HuH-7 (cell line): ENCODE measurements around the gene F5.
"Not testable (repeated sequence)": the region's sequence is repeated elsewhere in the genome, so short reads cannot be mapped to it uniquely, and the experiment has no call there.

Experiments
- DNase-seq: peaks from one replicate; pipeline ENCODE4 v3.0.0; 2011; ENCODE audit warnings: low spot score

F5 gene

DNA sequence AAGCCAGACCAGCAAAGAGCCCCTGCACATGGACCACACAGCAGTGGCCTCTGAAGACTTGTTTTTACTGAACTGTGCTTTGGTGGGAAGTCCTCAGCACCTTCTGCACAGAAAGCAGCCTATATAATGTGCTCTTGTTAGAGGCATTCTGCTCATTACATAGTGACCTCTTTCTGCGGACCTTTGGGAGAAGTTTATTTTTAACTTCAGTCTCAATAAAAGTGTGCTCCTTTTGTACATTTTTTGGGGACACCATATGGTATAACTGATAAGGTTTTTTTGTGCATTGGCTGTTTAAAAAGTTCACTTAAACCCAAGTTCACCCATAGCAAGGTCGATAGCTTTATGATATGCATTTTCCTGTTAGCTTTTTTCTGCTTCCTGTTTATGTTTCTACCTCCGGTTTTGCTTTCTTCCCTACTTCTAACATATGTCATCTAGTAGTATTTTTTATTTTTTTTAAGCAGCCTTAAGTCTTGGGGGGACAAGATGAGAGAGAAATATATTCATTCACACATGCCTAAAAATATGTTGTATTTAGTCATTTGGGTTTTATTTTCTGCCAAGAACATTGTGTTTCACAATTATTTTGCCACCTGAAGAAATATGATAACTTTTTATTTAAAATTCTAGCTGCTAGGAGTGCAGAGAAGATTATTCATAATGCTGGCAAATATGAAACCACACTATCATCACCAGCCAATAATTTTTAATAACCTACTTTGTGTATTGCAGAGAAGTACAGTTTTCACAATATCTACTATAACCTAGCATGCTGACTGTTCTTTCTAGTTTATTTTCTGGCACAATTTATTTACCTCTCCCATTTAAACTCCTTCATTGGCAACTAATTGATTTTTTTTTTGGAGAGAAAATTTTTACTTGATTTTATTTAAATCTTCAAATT, 77.6 kb downstream of the F5 start:
- no peak for DNase-seq

DNA sequence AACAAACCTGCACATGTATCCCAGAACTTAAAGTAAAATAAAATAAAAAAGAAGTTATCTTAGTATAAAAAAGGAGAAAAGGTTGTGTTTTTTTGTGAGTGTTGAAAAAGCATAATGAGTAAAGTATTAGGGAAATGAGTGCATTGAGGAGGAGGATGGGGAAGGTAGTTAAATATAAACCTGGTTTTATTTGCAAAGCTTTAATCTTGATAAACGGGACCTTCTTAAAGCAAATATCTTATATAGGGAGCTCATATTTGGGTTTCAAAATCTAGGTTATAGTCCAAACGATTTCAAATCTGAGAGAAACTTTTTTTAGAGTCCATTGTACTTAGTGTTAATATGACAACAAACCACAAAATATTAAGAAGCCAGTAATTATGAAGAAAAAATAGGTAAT, 78.9 kb downstream of the F5 start:
- no peak for DNase-seq

GRCh38 chr1:169503601-169504000, 82.7 kb downstream of the F5 start:
- DNase-seq = not testable (repeated sequence)

GRCh38 chr1:169499807-169500206, 86.5 kb downstream of the F5 start:
- no peak for DNase-seq

DNA sequence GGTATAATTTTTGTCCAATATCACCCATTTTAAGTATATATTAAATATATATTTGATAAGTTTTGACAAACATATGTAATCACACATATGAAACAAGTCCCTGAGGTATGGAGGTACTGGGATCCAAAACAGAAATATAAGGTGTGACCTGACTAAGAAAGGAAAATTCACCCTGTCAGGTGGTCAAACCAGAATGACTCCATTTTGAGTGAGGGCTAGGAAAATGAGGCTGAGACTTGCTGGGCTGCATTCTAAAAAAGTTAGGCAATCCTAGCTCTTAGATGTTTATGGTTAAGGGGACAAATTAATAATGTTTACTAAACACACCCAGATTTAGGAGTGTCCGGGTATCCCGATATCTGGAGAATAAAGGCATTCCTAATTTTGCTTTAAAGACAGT, 89.0 kb downstream of the F5 start:
- no peak for DNase-seq

GRCh38 chr1:169495916-169496315, 90.4 kb downstream of the F5 start:
- DNase-seq = no peak

- DNase-seq = no peak
These were observed 91.1 kb downstream of the F5 start for GRCh38 chr1:169495046-169495775.

GRCh38 chr1:169494343-169494742, 91.9 kb downstream of the F5 start:
- DNase-seq = no peak

DNA sequence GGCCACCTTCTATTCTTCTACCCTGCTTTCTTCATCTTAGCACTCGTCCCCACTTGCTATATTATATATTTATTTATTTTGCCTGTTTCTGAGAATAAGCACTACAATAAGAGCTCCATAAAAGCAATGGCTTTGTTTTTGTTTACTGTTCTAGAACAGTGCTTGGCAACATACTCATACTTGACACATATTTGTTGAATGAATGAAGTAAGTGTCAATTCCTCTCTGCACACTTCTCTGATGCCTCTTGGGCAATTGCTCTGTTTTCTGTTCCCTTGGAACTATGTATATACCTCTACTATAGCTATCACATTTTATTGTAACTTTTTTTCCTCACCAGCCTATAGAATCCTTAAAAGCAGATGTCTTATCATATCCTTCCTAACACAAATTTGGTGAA, 93.0 kb downstream of the F5 start:
- no peak for DNase-seq

- DNase-seq = no peak
These were observed 94.4 kb downstream of the F5 start for GRCh38 chr1:169491845-169492281.

GRCh38 chr1:169488157-169488556, 98.1 kb downstream of the F5 start:
- DNase-seq = no peak

DNA sequence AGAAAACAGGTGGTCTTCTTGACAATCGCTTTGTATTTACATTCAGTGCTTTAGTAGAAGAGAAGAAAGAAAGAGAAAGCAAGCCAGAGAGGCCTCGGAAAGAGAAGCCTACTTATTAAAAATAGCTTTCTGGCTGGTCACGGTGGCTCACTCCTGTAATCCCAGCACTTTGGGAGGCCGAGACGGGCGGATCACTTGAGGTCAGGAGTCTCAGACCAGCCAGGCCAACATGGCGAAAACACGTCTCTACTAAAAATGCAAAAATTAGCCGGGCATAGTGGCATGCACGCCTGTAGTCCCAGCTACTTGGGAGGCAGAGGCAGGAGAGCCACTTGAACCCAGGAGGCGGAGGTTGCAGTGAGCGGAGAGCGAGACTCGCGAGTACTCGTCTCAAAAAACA, 98.7 kb downstream of the F5 start:
- DNase-seq = no peak

DNA sequence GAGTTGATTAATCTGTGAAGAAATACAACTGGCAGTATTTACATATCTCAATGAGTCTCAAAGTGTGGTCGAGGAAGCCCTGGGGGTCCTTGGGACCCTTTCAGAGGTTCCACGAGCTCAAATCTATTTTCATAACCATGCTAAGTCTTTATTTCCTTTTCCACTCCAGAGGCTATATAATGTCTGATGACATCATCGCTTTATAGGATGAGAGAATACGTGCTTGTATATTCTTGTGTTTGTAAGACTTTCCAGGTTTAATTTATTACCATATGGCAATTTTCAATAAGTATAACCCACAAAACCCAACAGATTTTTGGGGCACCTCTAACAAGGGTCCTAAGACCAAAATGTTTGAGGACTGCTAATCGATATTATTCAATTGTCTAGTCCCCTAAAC, 99.1 kb downstream of the F5 start:
- DNase-seq = no peak

- no peak for DNase-seq
These were observed 99.8 kb downstream of the F5 start for GRCh38 chr1:169486281-169487051.

GRCh38 chr1:169485431-169486280, 100.6 kb downstream of the F5 start, which contains the start of gene SLC19A2:
SLC19A2 (minus strand) TSS chr1:169485944; CDS start chr1:169485766, 178 bp downstream.
- DNase-seq = peak; percentile 98

- no peak for DNase-seq
These were observed 101.4 kb downstream of the F5 start for GRCh38 chr1:169484683-169485430.

DNA sequence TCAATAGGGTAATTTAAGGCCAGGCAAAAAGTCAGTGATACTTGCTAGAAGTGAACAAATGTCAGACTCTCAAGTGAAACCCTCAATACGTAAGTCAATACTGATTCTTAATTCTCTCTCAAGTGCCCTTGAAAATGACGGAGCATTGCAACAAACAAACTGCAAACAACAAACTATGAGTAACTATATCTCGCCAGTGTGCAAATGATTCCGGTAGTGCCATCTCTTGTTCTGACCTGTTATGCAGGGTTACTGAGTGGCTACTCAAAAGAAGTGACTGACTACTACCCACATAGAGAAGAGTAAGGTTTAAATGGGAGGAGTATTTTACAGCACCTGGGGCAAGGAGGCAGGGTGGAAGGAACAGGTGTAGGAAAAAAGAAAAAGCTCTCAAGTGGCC, 102.2 kb downstream of the F5 start:
- no peak for DNase-seq

- peak; percentile 45 for DNase-seq
These were observed 102.7 kb downstream of the F5 start for GRCh38 chr1:169483500-169483966.

- no peak for DNase-seq
These were observed 106.8 kb downstream of the F5 start for GRCh38 chr1:169479363-169480066.

DNA sequence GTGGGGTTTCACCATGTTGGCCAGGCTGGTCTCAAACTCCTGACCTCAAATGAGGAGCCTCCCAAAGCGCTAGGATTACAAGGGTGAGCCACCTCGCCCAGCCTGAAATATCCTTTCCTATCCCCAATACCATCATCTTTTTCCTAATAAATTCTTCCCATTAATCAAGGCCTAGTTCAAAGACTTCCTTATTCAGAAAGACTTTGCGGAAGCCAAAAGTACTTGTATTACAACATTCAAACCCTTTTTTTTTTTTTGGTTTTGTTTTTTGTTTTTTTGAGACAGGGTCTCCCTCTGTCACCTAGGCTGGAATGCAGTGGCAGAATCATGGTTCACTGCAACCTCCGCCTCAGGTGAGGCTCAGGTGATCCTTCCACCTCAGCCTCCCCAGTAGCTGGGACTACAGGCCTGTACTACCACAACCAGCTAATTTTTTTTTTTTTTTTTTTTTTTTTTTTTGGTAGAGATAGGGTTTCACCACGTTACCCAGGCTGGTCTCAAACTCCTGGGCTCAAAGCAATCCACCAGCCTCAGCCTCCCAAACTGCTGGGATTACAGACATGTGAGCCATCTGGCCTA, 108.1 kb downstream of the F5 start:
- no peak for DNase-seq
